ENCODE data around the gene RALGPS1.
A peak's percentile ranks its signal among the peaks of the same experiment; 100 is the strongest.

The RALGPS1 gene

GRCh38 chr9:126974594-126974993, 60.0 kb downstream of the RALGPS1 start:
- no peak overlapping the region for H3K4me3 Mint-ChIP-seq
- no peaks in the 10 kb centered on the region for H3K27me3 Mint-ChIP-seq
- H3K36me3 Mint-ChIP-seq (ENCODE audit: insufficient read depth), result no peaks in the 10 kb centered on the region
- H3K9me3 Mint-ChIP-seq, result no peaks in the 10 kb centered on the region
- DNase-seq, result no peak
- ATAC-seq (replicated peaks), result no peak
- peak overlapping the region in 1 of 2 donors; percentile 71 for H3K27ac Mint-ChIP-seq
- peaks cover 0 to 2% of the 10 kb centered on the region in 2 donors for H3K4me1 Mint-ChIP-seq (ENCODE audit: low read depth in 2 of 2)

DNA sequence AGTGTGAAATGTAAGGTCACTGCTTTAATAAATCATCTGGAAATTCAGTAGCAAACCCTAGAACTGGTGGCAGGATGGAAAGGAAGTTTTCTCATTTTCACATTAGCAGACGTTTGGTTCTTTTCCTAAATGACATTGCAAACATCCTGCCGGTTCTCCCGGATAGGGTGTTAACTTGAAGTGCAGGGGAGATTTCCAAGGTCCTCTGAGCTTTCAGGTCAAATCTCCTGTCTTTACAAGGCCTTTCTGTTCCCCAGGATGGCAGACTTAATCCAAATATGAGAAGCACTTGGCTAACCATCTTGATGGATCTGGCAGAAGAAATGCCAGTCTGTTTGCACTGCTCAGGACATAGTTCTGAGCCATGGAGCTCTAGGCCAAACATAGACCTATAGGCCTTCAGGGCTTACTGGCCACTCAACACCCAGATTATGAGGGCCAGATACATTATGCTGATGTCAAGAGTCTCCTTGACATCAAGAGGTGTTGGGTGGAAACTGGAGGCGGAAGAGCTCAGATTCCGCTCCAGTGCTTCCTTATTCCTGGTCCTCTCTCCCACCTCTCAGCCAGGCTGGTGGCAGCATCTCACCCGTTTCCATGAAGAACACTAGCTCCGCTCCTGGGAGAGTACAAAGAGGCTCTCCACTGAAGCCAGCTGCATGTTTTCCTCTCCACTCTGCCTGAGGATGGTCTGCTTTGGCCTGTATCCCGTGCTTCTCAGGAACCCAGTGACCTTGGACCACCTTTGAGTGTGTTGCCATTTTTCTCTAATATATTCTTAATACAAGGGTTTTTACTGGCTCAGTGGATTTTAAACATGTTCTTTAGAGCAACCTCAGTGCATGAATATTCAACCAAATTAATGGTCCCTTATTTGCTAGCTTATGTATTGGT, 61.0 kb downstream of the RALGPS1 start:
- H3K36me3 Mint-ChIP-seq (ENCODE audit: insufficient read depth), result no peaks in the 10 kb centered on the region
- peaks cover 0 to 2% of the 10 kb centered on the region in 2 donors for H3K4me1 Mint-ChIP-seq (ENCODE audit: low read depth in 2 of 2)
- H3K4me3 Mint-ChIP-seq, result no peak overlapping the region
- H3K9me3 Mint-ChIP-seq, result no peaks in the 10 kb centered on the region
- DNase-seq (no peak), ATAC-seq (replicated peaks) (no peak)
- peak overlapping the region in 1 of 2 donors; percentile 38 for H3K27ac Mint-ChIP-seq
- no peaks in the 10 kb centered on the region for H3K27me3 Mint-ChIP-seq

GRCh38 chr9:126979461-126979860, 64.9 kb downstream of the RALGPS1 start:
- H3K27ac Mint-ChIP-seq, result peak overlapping the region in 1 of 2 donors; percentile 54
- no peak overlapping the region for H3K4me3 Mint-ChIP-seq
- no peaks in the 10 kb centered on the region for H3K27me3 Mint-ChIP-seq
- peaks cover 4% of the 10 kb centered on the region for H3K36me3 Mint-ChIP-seq (ENCODE audit: insufficient read depth)
- ATAC-seq (replicated peaks), result no peak
- peaks cover 0 to 2% of the 10 kb centered on the region in 2 donors for H3K9me3 Mint-ChIP-seq
- H3K4me1 Mint-ChIP-seq (ENCODE audit: low read depth in 2 of 2), result peaks cover 25 to 32% of the 10 kb centered on the region in 2 donors
- DNase-seq, result no peak

DNA sequence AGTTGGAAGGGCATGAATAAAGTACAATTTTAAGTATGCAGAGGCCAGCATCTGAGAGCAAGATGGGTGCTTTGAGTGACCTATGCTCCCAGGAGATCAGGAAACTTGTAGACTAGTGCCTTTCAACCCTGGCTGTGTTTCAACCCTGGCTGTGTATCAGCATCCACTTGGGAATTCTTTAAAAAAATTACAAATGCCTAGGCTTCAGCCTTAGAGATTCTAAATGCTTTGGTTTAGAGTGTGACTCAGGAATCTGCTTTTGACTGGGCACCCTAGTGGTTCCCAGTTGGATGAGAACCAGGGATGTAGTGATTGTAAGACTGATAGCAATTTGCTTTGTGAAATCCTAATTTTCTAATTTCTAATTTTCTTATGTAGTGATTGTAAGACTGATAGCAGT, 65.6 kb downstream of the RALGPS1 start:
- peak overlapping the region in 1 of 2 donors; percentile 54 for H3K27ac Mint-ChIP-seq
- no peaks in the 10 kb centered on the region for H3K27me3 Mint-ChIP-seq
- DNase-seq, result no peak
- H3K4me3 Mint-ChIP-seq, result no peak overlapping the region
- peaks cover 32 to 40% of the 10 kb centered on the region in 2 donors for H3K4me1 Mint-ChIP-seq (ENCODE audit: low read depth in 2 of 2)
- no peak for ATAC-seq (replicated peaks)
- peaks cover 4% of the 10 kb centered on the region for H3K36me3 Mint-ChIP-seq (ENCODE audit: insufficient read depth)
- H3K9me3 Mint-ChIP-seq, result peaks cover 0 to 2% of the 10 kb centered on the region in 2 donors

DNA sequence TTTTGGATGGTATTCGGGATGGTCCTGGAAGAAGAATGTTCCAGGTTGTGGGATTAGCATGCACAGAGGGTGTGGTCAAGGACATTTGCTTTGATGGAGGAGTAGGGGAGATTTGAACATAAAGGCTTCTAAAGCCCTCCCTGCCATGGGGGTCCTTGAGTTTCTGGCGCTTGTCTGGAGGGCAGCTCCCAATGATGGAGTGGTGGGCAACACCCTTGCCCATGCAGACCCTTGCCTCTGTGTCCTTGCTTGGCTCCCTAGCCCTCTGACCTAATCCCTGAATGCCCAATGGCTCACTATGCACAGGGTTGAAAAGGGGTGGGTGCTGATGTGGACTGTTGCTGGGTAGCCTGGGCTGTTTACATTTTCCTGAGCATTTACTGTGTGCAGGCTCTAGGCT, 66.6 kb downstream of the RALGPS1 start:
- Mint-ChIP-seq H3K27ac (peak overlapping the region; percentile 39 to 87), H3K36me3 (ENCODE audit: insufficient read depth) (peaks cover 11% of the 10 kb centered on the region), H3K9me3 (peaks cover 0 to 2% of the 10 kb centered on the region in 2 donors), H3K27me3 (no peaks in the 10 kb centered on the region), H3K4me3 (no peak overlapping the region), H3K4me1 (ENCODE audit: low read depth in 2 of 2) (peaks cover 40 to 48% of the 10 kb centered on the region in 2 donors)
- DNase-seq (no peak), ATAC-seq (replicated peaks) (no peak)

DNA sequence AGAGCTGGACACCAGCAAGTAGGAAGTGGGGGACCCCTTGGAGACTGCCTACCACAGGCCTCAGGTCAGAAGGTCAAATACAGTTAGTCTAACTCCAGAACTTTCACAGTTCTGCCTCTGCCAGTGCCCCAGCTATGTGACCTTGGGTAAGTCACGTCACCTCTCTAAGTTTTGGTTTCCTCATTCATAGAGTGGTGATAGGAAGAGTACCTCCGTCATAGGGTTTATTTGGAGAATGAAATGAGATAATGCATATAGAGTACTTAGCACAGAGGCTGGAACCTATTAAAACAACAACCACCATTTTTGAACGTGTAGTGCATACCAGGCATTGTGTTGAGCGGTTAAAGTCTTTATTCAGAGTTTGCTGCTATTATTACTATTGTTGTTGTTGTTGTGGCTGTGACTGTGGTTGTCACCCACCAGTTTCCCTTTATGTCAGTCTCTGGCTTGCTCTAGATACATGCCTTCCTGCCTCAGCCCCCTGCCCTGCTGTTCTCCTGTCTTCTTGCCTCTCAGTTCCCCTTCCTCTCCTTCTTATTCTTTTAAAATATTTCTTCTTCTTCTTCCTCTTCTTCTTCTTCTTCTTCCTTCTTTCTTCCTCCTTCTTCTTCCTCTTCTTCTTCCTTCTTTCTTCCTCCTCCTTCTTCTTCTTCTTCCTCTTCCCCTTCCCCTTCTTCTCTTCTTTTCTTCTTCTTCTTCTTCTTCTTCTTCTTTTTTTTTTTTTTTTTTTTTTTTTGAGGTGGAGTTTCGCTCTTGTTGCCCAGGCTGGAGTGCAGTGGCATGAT, 67.8 kb downstream of the RALGPS1 start:
- H3K9me3 Mint-ChIP-seq, result peaks cover 0 to 2% of the 10 kb centered on the region in 2 donors
- ATAC-seq (replicated peaks) (peak; percentile 54), DNase-seq (peak; percentile 40 to 51 (median 49))
- H3K27me3 Mint-ChIP-seq, result no peaks in the 10 kb centered on the region
- H3K36me3 Mint-ChIP-seq (ENCODE audit: insufficient read depth), result peaks cover 13% of the 10 kb centered on the region
- H3K4me3 Mint-ChIP-seq, result peak overlapping the region; percentile 41 to 67
- H3K4me1 Mint-ChIP-seq (ENCODE audit: low read depth in 2 of 2), result peaks cover 52 to 60% of the 10 kb centered on the region in 2 donors
- peak overlapping the region; percentile 39 to 87 for H3K27ac Mint-ChIP-seq

DNA sequence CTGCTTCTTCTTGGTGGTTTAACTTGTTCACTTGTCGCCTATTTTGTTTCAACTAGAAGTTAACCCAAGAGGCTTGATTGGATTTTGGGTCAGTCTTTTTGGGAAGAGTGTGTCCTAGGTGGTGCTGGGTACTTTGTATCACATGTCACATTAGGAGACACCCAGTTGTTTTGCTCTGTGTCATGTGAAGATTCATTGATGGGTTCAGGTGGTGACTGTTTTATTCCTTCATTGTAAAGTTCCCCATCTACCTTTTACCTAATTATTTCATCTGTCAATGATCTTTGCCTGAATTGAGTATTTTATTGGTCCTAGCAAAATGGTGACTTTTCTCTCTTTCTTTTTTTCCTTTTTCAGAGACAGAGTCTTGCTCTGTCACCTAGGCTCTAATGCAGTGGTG, 69.2 kb downstream of the RALGPS1 start:
- H3K4me3 Mint-ChIP-seq, result peak overlapping the region; percentile 41 to 67
- H3K9me3 Mint-ChIP-seq, result peaks cover 0 to 2% of the 10 kb centered on the region in 2 donors
- peak overlapping the region; percentile 39 to 87 for H3K27ac Mint-ChIP-seq
- ATAC-seq (replicated peaks) (no peak), DNase-seq (no peak)
- H3K36me3 Mint-ChIP-seq (ENCODE audit: insufficient read depth), result peaks cover 16% of the 10 kb centered on the region
- H3K4me1 Mint-ChIP-seq (ENCODE audit: low read depth in 2 of 2), result peaks cover 65 to 72% of the 10 kb centered on the region in 2 donors
- H3K27me3 Mint-ChIP-seq, result no peaks in the 10 kb centered on the region

DNA sequence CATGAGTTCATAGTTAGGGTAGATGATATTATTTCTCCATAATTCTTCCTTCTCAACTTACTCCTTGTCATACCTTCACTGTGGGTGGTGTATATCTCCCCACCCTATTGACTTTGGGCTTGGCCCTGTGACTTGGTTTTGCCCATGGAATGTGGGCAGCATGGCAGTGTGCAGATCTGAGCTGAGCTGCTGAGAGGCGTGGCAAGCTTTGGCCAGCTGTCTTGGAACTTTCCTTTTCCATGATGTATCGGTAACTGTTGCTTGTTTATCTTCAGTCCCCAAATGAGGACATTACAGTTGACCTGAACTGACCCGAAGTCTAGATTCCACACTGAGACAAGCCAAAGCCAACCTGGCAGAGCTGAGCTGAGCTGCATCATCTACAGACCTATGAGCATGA, 70.4 kb downstream of the RALGPS1 start:
- Mint-ChIP-seq H3K4me3 (peak overlapping the region; percentile 13 to 67), H3K4me1 (ENCODE audit: low read depth in 2 of 2) (peaks cover 72 to 79% of the 10 kb centered on the region in 2 donors), H3K9me3 (peaks cover 0 to 2% of the 10 kb centered on the region in 2 donors), H3K36me3 (ENCODE audit: insufficient read depth) (peaks cover 16% of the 10 kb centered on the region), H3K27me3 (peaks cover 0 to 1% of the 10 kb centered on the region in 2 donors), H3K27ac (no peak overlapping the region)
- DNase-seq, result no peak
- no peak for ATAC-seq (replicated peaks)

GRCh38 chr9:126985870-126986498, 71.4 kb downstream of the RALGPS1 start:
- Mint-ChIP-seq H3K27me3 (peaks cover 0 to 12% of the 10 kb centered on the region in 2 donors), H3K4me3 (peak overlapping the region; percentile 71 to 80), H3K27ac (peak overlapping the region; percentile 95), H3K36me3 (ENCODE audit: insufficient read depth) (peaks cover 16% of the 10 kb centered on the region), H3K4me1 (ENCODE audit: low read depth in 2 of 2) (peaks cover 77 to 84% of the 10 kb centered on the region in 2 donors), H3K9me3 (peaks cover 0 to 1% of the 10 kb centered on the region in 2 donors)
- ATAC-seq (replicated peaks) (peak; percentile 77), DNase-seq (peak; percentile 86)

DNA sequence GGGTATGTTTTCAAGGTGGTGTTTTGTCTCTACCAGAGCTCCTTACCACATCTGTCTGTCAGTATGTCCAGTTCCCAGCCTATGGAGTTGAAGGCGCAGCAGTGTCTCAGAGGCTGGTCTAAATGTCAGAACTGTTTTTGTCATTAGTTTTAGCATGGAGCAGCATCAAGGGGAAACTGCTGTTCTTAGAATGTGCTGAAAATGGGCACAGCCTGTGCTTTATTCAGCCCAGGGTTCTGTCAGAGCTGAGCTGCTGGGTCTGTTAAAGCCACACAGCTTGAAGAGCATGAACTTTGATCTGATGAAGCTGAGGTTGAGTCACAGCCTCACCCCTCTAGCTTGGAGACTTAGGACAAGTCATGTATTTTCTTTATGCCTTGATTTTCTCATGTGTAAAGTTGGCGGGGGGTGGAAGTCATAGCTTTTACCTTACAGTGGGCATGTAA, 71.9 kb downstream of the RALGPS1 start:
- H3K4me3 Mint-ChIP-seq, result peak overlapping the region; percentile 71 to 80
- H3K36me3 Mint-ChIP-seq (ENCODE audit: insufficient read depth), result peaks cover 16% of the 10 kb centered on the region
- peaks cover 75 to 79% of the 10 kb centered on the region in 2 donors for H3K4me1 Mint-ChIP-seq (ENCODE audit: low read depth in 2 of 2)
- H3K27ac Mint-ChIP-seq, result peak overlapping the region; percentile 95
- DNase-seq, result peak in 2 of 3 experiments; percentile 18 to 20
- no peaks in the 10 kb centered on the region for H3K9me3 Mint-ChIP-seq
- H3K27me3 Mint-ChIP-seq, result peaks cover 0 to 13% of the 10 kb centered on the region in 2 donors
- ATAC-seq (replicated peaks), result peak; percentile 18

GRCh38 chr9:126988857-126989256, 74.3 kb downstream of the RALGPS1 start:
- ATAC-seq (replicated peaks) (no peak), DNase-seq (no peak)
- H3K27ac Mint-ChIP-seq, result peak overlapping the region; percentile 83 to 95
- peaks cover 60 to 62% of the 10 kb centered on the region in 2 donors for H3K4me1 Mint-ChIP-seq (ENCODE audit: low read depth in 2 of 2)
- peak overlapping the region; percentile 1 to 20 for H3K4me3 Mint-ChIP-seq
- H3K27me3 Mint-ChIP-seq, result peaks cover 6 to 13% of the 10 kb centered on the region in 2 donors
- peaks cover 0 to 2% of the 10 kb centered on the region in 2 donors for H3K9me3 Mint-ChIP-seq
- peaks cover 13% of the 10 kb centered on the region for H3K36me3 Mint-ChIP-seq (ENCODE audit: insufficient read depth)

DNA sequence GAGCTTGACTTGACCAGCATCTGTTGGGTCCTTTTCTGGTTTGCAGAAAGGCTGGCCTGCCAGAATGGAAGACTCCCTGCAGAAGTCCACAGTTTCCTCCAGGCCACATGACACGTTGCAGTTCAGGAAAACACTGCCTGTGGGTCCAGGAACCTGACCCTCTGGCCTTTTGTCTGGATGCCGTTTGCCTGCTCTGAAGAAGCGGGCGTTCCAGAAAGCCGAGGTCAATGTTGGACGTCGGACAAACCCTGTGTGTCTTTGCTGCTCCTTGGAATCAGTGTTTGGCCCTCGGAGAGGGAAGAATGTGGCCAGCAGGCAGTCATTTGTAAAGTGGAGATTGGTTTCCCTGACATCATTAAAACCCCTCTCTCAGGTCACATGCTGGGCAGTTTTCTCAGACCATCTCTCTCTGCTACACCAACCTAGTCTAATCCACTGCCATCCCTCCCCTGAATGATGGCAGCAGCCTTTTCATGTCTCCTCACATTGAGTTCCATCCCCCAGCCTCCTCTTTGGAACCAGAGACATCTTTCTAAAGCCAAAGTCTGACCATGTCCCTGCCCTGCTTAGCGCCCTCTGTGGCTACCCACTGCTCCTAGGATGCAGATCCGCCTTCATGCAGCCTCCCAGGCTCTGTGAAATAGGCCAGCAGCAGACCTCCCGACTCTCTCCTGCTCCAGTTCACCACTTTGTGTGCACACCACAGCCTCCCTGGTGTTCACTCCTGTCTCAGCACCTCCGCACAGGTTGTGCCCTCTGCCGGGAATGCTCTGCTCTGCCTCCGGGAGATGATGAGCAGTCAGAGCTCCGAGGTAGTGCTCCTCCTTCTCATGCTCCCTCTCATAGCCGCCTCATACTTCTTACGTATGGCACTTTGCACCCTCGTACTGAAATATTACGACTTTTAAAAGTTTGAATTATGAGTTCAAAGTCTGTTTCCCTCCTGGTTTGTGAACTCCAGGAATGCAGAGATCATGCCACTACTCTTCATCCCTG, 75.6 kb downstream of the RALGPS1 start:
- Mint-ChIP-seq H3K27me3 (peaks cover 6 to 13% of the 10 kb centered on the region in 2 donors), H3K27ac (peak overlapping the region; percentile 83 to 88), H3K4me1 (ENCODE audit: low read depth in 2 of 2) (peaks cover 47 to 49% of the 10 kb centered on the region in 2 donors), H3K36me3 (ENCODE audit: insufficient read depth) (peaks cover 12% of the 10 kb centered on the region), H3K4me3 (no peak overlapping the region), H3K9me3 (peaks cover 0 to 2% of the 10 kb centered on the region in 2 donors)
- DNase-seq, result no peak
- no peak for ATAC-seq (replicated peaks)

Measured in effector memory CD8-positive, alpha-beta T cell (primary cell).